Measurements from ENCODE around the gene PUSL1.

Gene PUSL1

GRCh38 chr1:1356796-1357401 lies 48.5 kb downstream of the PUSL1 start:
- no peak overlapping the region for H2AFZ ChIP-seq (ENCODE audit: low read depth, low read length)
- H3K36me3 ChIP-seq (ENCODE audit: control insufficient read depth in 1 of 2, insufficient read depth in 2 of 2, low read depth in 1 of 2, low read length in 2 of 2), result peaks cover 29 to 41% of the 10 kb centered on the region in 2 experiments
- peak overlapping the region; percentile 98 for H3K27ac ChIP-seq (ENCODE audit: low read length, poor library complexity, severe bottlenecking)
- no peak overlapping the region for H2BK5ac ChIP-seq (ENCODE audit: low read depth, low read length, poor library complexity, severe bottlenecking)
- peak; percentile 35 for DNase-seq
- H3K4ac ChIP-seq (ENCODE audit: low read depth in 1 of 2, low read length in 2 of 2), result peak overlapping the region in 1 of 2 experiments; percentile 70
- peak overlapping the region in 1 of 2 experiments; percentile 61 for H3K18ac ChIP-seq (ENCODE audit: low read depth in 1 of 2, low read length in 2 of 2)
- H3K23ac ChIP-seq (ENCODE audit: low read length in 2 of 2), result peak overlapping the region in 1 of 2 experiments; percentile 50
- no peaks in the 10 kb centered on the region for H3K9me3 ChIP-seq (ENCODE audit: control insufficient read depth, low read length)
- H3K4me3 ChIP-seq (ENCODE audit: insufficient read depth in 1 of 2, low read depth in 1 of 2, low read length in 2 of 2), result peak overlapping the region; percentile 64 to 93
- H3K4me2 ChIP-seq (ENCODE audit: low read length, poor library complexity, severe bottlenecking), result peak overlapping the region; percentile 72
- H3K27me3 ChIP-seq (ENCODE audit: control insufficient read depth in 1 of 2, insufficient read depth in 1 of 2, low read length in 2 of 2), result no peaks in the 10 kb centered on the region
- no peak overlapping the region for H2BK15ac ChIP-seq (ENCODE audit: low read depth, poor library complexity, severe bottlenecking)
- peak overlapping the region in 1 of 2 experiments; percentile 72 for H2BK12ac ChIP-seq (ENCODE audit: low read length in 2 of 2)
- 80% methylated on average over 26 of the region's 26 CpGs for WGBS
- H3K4me1 ChIP-seq (ENCODE audit: control insufficient read depth, insufficient read depth, low read depth, low read length), result peaks cover 82% of the 10 kb centered on the region
- H4K8ac ChIP-seq (ENCODE audit: low read length), result no peak overlapping the region
- H3K79me1 ChIP-seq (replicated peaks; ENCODE audit: low read length, poor library complexity, severe bottlenecking), result peaks cover 3% of the 10 kb centered on the region
- H2BK120ac ChIP-seq (ENCODE audit: low read depth, low read length), result no peak overlapping the region
- peak overlapping the region; percentile 30 for H2AK5ac ChIP-seq (ENCODE audit: low read length, severe bottlenecking)
- no peak overlapping the region for H3K14ac ChIP-seq (ENCODE audit: low read length in 2 of 2)
- peak overlapping the region; percentile 45 for H4K91ac ChIP-seq (ENCODE audit: low read length)
- peak overlapping the region; percentile 97 for H3K9ac ChIP-seq (ENCODE audit: low read length)

- H3K79me1 ChIP-seq (replicated peaks; ENCODE audit: low read length, poor library complexity, severe bottlenecking), result peaks cover 3% of the 10 kb centered on the region
- peak overlapping the region; percentile 87 for H4K91ac ChIP-seq (ENCODE audit: low read length)
- no peak overlapping the region for H2AFZ ChIP-seq (ENCODE audit: low read depth, low read length)
- WGBS, result 37% methylated on average over 17 of the region's 18 CpGs
- peak overlapping the region; percentile 95 to 99 for H3K18ac ChIP-seq (ENCODE audit: low read depth in 1 of 2, low read length in 2 of 2)
- peak overlapping the region; percentile 72 for H3K4me2 ChIP-seq (ENCODE audit: low read length, poor library complexity, severe bottlenecking)
- peak overlapping the region; percentile 92 for H2BK5ac ChIP-seq (ENCODE audit: low read depth, low read length, poor library complexity, severe bottlenecking)
- no peaks in the 10 kb centered on the region for H3K27me3 ChIP-seq (ENCODE audit: control insufficient read depth in 1 of 2, insufficient read depth in 1 of 2, low read length in 2 of 2)
- peak overlapping the region; percentile 73 to 80 for H3K14ac ChIP-seq (ENCODE audit: low read length in 2 of 2)
- peak overlapping the region; percentile 64 to 93 for H3K4me3 ChIP-seq (ENCODE audit: insufficient read depth in 1 of 2, low read depth in 1 of 2, low read length in 2 of 2)
- peak overlapping the region in 1 of 2 experiments; percentile 60 for H3K23ac ChIP-seq (ENCODE audit: low read length in 2 of 2)
- H2BK15ac ChIP-seq (ENCODE audit: low read depth, poor library complexity, severe bottlenecking), result peak overlapping the region; percentile 93
- peak overlapping the region; percentile 27 to 67 for H2BK12ac ChIP-seq (ENCODE audit: low read length in 2 of 2)
- H4K8ac ChIP-seq (ENCODE audit: low read length), result peak overlapping the region; percentile 94
- H3K9ac ChIP-seq (ENCODE audit: low read length), result peak overlapping the region; percentile 97
- H3K36me3 ChIP-seq (ENCODE audit: control insufficient read depth in 1 of 2, insufficient read depth in 2 of 2, low read depth in 1 of 2, low read length in 2 of 2), result peaks cover 18 to 31% of the 10 kb centered on the region in 2 experiments
- peak overlapping the region; percentile 98 for H3K27ac ChIP-seq (ENCODE audit: low read length, poor library complexity, severe bottlenecking)
- peak overlapping the region; percentile 7 to 92 for H3K4ac ChIP-seq (ENCODE audit: low read depth in 1 of 2, low read length in 2 of 2)
- H3K4me1 ChIP-seq (ENCODE audit: control insufficient read depth, insufficient read depth, low read depth, low read length), result peaks cover 76% of the 10 kb centered on the region
- no peaks in the 10 kb centered on the region for H3K9me3 ChIP-seq (ENCODE audit: control insufficient read depth, low read length)
- H2BK120ac ChIP-seq (ENCODE audit: low read depth, low read length), result peak overlapping the region; percentile 100
- peak; percentile 67 for DNase-seq
- H2AK5ac ChIP-seq (ENCODE audit: low read length, severe bottlenecking), result peak overlapping the region; percentile 98
Measured at GRCh38 chr1:1357871-1358432, 49.6 kb downstream of the PUSL1 start.

GRCh38 chr1:1358433-1359271 lies 50.3 kb downstream of the PUSL1 start, which contains the start of gene MXRA8:
Gene MXRA8 (minus strand): TSS chr1:1358555. CDS start chr1:1358504, 51 bp downstream.
- peak within 1 kb of the TSS in 1 of 2 experiments; percentile 60 for H3K23ac ChIP-seq (ENCODE audit: low read length in 2 of 2)
- H3K4me1 ChIP-seq (ENCODE audit: control insufficient read depth, insufficient read depth, low read depth, low read length), result peaks cover 69% of the 10 kb centered on the region
- peaks cover 2% of the 10 kb centered on the region for H3K79me1 ChIP-seq (replicated peaks; ENCODE audit: low read length, poor library complexity, severe bottlenecking)
- H3K4me2 ChIP-seq (ENCODE audit: low read length, poor library complexity, severe bottlenecking), result peak within 1 kb of the TSS; percentile 72
- peak within 1 kb of the TSS; percentile 98 for H2AK5ac ChIP-seq (ENCODE audit: low read length, severe bottlenecking)
- peak within 1 kb of the TSS; percentile 97 for H3K9ac ChIP-seq (ENCODE audit: low read length)
- H2BK120ac ChIP-seq (ENCODE audit: low read depth, low read length), result peak within 1 kb of the TSS; percentile 100
- H4K91ac ChIP-seq (ENCODE audit: low read length), result peak within 1 kb of the TSS; percentile 100
- H3K36me3 ChIP-seq (ENCODE audit: control insufficient read depth in 1 of 2, insufficient read depth in 2 of 2, low read depth in 1 of 2, low read length in 2 of 2), result peaks cover 11 to 24% of the 10 kb centered on the region in 2 experiments
- peak within 1 kb of the TSS; percentile 64 to 93 for H3K4me3 ChIP-seq (ENCODE audit: insufficient read depth in 1 of 2, low read depth in 1 of 2, low read length in 2 of 2)
- 31% methylated on average over 25 of the region's 29 CpGs for WGBS
- no peaks in the 10 kb centered on the region for H3K9me3 ChIP-seq (ENCODE audit: control insufficient read depth, low read length)
- no peak within 1 kb of the TSS for H2AFZ ChIP-seq (ENCODE audit: low read depth, low read length)
- peak within 1 kb of the TSS; percentile 80 to 82 for H3K14ac ChIP-seq (ENCODE audit: low read length in 2 of 2)
- peak within 1 kb of the TSS; percentile 100 for H2BK15ac ChIP-seq (ENCODE audit: low read depth, poor library complexity, severe bottlenecking)
- H3K4ac ChIP-seq (ENCODE audit: low read depth in 1 of 2, low read length in 2 of 2), result peak within 1 kb of the TSS; percentile 93 to 100
- DNase-seq, result peak; percentile 89
- H4K8ac ChIP-seq (ENCODE audit: low read length), result peak within 1 kb of the TSS; percentile 99
- peak within 1 kb of the TSS; percentile 99 for H3K18ac ChIP-seq (ENCODE audit: low read depth in 1 of 2, low read length in 2 of 2)
- H3K27ac ChIP-seq (ENCODE audit: low read length, poor library complexity, severe bottlenecking), result peak within 1 kb of the TSS; percentile 98
- H3K27me3 ChIP-seq (ENCODE audit: control insufficient read depth in 1 of 2, insufficient read depth in 1 of 2, low read length in 2 of 2), result no peaks in the 10 kb centered on the region
- peak within 1 kb of the TSS; percentile 92 for H2BK5ac ChIP-seq (ENCODE audit: low read depth, low read length, poor library complexity, severe bottlenecking)
- H2BK12ac ChIP-seq (ENCODE audit: low read length in 2 of 2), result peak within 1 kb of the TSS; percentile 92 to 100

Measured in mesenchymal stem cell (in vitro differentiated cells and primary cell).